Fibroblast of skin of abdomen (primary cell): ENCODE results near the gene SLC66A1.
A peak's percentile ranks its signal among the peaks of the same experiment; 100 is the strongest.

Experiments used
- DNase-seq: peaks from one replicate; pipeline ENCODE4 v3.0.0-alpha.2; 2013

SLC66A1 gene

GRCh38 chr1:19325958-19326747, 14.0 kb downstream of the SLC66A1 start:
- DNase-seq, result no peak

GRCh38 chr1:19326748-19327065, 14.6 kb downstream of the SLC66A1 start:
- DNase-seq, result no peak

- no peak for DNase-seq
These were observed 15.2 kb downstream of the SLC66A1 start for GRCh38 chr1:19327301-19327700.

DNA sequence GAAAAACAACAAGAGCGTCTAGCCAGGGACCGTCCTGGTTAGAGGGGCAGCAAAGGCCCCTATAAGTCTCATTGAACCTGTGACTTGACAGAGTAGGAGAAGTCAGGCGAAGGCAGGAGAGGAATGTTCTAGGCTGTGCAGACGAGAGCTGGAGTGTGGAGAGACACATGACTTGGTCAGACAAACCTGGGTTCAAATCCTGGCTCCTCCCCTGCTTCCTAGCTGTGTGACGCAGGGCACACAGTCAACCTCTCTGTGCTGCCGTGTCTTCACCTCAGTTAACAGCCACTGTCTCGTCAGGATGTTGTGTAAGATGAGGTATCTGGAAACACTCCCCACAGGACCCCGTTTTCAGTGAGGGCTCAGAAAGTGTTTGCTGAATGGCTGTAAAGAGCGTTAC, 15.6 kb downstream of the SLC66A1 start:
- no peak for DNase-seq

GRCh38 chr1:19328486-19328885, 16.4 kb downstream of the SLC66A1 start:
- DNase-seq, result no peak

- no peak for DNase-seq
These were observed 17.1 kb downstream of the SLC66A1 start for GRCh38 chr1:19329188-19329587.

- DNase-seq, result no peak
These were observed 17.5 kb downstream of the SLC66A1 start for GRCh38 chr1:19329611-19330010.

- no peak for DNase-seq
These were observed 18.5 kb downstream of the SLC66A1 start for GRCh38 chr1:19330449-19331135.

GRCh38 chr1:19331262-19331878, 19.2 kb downstream of the SLC66A1 start:
- no peak for DNase-seq

GRCh38 chr1:19332832-19333231, 20.7 kb downstream of the SLC66A1 start:
- DNase-seq, result no peak

DNA sequence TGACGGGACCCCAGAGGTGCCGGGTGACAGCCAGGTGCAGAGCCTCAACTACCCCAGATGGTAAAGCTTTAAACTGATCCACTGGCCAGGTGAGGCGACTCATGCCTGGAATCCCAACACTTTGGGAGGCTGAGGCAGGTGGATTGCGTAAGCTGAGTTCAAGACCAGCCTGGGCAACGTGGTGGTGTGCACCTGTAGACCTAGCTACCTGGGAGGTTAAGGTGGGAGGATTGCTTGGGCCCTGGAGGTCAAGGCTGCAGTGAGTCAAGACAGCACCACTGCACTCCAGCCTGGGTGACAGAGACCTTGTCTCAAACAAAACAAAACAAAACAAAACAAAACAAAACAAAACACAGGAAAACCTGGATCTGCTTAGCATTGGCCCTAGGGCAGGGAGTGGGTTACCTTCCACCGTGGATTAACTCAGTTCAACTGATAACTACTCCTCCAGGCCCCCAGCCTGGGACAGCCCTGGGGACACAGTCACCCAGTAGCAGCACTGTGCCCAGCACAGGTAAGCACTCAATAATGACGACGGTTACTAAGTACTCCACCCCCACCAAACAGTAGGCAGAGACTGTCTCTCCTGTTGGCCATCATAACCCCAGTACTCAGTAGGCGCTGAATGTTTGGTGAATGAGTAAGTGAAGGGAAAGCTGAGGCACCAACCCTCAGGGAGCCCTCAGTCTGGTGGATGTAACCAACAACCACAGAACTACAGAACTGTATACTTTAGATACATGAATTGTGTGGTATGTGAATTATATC, 21.6 kb downstream of the SLC66A1 start:
- no peak for DNase-seq

DNA sequence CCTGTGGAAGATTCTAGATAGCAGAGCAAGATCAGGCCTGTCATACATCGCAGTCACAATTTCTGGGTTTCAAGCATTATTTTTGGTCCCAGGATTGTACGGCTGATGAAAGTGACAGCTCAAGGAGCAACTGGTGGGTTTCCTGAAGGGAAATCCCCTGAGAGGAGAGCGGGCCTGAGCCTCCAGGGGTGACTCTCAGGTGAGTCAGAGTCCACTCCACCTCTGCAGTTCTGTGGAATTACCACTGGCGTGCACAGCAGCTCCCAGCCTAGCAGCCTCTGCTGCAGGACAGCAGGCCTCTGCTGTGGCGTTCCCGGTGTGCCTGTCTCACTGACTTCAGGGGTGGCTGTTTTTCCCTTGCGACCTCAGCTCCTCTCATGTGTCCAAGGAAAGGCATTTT, 24.4 kb downstream of the SLC66A1 start:
- DNase-seq, result no peak

DNA sequence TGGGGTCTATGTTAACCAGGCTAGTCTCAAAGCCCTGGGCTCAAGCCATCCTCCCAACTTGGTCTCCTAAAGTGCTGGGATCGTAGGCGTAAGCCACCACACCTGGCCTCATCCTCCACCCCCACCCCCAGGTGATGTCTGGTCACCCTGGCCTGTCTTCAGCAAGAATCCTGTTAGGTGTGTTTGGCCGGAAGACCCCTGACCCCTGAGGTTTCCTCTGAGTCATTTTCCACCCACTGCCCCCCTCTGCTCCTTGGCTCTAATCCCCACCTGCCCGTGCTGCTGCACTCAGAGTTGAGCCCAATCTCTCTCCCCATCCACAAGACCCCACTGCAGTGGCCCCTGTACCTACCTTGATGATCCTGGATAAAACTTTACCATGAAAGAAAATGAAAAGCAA, 25.2 kb downstream of the SLC66A1 start:
- DNase-seq, result no peak

DNA sequence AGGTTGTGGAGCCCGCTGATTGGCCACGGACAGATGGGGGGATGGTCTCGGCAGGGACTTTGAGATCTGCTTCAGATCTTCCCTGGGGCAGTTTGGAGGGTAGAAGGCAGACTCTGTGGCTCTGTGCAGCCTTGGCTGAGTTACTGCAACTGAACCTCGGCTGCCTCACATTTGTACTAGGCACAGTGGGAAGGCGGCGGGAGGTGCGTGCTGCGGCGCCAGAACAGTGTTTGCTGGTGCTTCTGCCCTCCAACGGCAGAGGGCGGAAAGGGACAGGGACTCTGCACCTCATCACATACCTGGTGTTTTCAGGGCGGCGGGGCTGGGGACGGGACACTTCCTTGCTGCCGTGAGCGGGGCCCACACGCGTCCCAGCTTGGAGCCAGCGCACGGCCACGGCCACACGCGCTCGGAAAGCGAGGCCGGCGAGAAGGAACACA, 26.2 kb downstream of the SLC66A1 start:
- peak; percentile 47 for DNase-seq

DNA sequence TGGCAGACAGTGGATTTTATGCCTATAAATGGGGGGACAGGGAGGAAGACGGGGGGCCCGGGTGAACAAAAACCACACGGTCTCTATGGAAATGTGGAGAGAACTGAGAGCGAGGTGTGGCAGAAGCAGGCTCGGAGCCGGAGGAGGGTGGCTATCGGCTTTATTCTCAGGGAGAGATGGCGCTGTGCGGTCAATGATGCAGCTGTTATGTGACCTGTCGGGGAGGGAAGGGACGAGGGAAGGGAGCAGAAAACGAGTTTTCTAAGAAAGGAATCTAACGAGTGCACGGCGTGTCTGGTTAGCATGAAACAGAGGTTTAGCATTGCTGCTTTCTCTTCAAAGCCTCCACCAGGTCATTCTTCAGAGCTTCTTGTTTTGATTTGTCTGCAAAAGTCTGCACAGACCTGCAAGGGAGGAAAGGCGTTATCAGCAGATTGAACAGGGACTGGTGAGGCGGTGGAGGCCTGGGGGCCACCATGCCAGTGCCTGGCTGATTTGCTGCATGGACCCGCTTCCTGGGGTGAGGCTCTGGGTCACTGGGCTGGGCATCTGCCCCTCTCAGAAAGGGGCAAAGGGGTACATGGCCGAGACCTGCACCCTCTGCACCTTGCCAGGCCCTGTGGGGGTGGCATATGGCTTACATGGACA, 27.2 kb downstream of the SLC66A1 start:
- DNase-seq, result no peak

DNA sequence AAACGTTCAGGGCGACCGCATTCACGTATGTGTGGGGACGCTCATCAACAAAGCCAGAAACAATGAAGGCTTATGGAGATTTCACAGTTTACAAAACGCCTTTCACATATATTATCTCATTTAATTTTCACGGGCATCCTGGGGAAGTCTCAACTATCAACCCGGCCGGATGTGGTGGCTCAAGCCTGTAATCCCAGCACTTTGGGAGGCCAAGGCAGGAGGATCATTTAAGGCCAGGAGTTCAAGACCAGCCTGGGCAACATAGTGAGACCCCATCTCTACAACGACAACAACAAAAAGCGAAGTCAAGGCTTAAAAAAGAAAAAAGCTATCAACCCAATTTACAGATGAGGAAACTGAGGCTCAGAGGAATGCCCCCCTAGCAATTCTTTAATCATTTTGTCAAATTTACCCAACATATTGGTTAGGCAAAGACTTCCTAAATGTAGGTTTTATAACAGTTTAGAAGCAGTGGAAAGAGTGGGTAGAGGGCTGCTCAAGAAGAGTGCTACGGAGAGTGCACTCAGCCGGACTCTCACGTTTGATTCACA, 28.3 kb downstream of the SLC66A1 start:
- DNase-seq, result no peak

DNA sequence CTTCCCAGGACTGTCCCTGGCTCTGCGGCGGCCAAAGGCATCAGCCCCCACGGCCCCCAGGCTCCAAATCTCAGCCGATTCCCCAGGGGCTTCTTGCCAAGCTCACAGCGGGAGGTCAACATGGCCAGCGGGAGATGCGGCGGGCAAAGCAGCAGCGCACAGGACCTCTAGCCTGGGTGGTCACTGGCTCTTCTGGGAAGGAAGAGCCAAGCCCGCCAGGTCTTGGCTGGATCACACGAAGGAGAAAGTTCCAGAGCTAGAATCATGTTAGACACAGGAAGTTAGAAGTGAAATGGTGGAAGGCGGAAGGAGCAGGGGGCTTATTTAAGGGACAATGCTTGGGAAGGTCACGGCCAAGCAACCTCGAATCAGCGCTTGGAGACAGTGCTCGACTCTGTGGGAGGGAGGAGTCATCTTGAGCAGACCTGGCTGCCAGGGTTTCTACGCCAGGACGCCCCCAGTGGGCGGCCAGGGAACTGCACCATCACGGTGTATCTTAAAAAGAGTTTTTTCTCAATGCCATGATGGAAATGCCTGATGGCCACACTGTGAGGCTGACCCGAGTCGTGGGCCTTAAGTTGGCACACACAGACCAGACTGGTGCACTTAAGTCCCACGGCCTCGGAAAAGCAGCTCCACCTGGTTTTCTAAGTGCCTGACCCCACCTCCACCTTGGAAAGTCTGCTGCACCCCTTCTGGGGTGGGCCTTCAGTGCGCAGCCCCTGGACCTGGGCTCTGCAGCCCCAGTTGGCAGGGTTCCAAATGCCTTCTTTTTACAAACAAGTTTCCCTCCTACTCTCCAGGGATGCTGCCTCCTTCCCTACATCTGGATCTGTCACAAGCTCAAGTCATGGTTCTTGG, 29.3 kb downstream of the SLC66A1 start:
- DNase-seq, result peak; percentile 56

DNA sequence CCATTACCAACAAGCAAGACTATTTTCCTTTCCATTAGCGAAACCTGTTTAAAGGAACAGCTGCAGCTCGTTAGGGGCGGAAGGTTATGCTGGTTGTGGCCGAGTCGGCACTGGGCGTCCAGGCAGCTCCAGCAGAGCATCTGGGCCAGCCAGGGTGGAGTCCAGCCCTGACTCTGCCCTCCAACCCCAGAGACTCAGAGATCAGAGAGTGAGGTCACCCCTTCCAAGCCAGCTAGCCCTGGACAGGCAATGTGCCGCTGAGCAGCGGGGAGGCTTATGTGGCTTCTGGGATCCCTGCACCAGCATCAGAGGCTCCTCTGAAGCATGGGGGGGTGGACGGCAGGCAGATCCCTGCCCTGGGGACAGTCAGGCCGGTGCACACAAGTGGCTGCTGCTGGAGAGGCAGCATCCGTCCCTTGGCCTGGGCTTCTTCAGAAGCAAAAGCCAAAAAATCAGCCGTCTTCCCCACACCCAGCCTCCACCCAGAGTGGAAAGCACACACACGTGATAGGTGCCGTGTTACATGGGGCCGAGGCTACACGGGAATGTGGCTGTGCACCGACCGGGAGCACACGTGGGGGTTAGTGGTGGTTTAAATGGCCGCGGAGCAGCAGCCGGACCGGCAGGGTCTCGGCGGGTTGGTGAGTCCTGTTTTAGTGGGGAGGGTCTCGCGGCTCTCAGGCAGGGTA, 30.1 kb downstream of the SLC66A1 start:
- DNase-seq, result no peak

DNA sequence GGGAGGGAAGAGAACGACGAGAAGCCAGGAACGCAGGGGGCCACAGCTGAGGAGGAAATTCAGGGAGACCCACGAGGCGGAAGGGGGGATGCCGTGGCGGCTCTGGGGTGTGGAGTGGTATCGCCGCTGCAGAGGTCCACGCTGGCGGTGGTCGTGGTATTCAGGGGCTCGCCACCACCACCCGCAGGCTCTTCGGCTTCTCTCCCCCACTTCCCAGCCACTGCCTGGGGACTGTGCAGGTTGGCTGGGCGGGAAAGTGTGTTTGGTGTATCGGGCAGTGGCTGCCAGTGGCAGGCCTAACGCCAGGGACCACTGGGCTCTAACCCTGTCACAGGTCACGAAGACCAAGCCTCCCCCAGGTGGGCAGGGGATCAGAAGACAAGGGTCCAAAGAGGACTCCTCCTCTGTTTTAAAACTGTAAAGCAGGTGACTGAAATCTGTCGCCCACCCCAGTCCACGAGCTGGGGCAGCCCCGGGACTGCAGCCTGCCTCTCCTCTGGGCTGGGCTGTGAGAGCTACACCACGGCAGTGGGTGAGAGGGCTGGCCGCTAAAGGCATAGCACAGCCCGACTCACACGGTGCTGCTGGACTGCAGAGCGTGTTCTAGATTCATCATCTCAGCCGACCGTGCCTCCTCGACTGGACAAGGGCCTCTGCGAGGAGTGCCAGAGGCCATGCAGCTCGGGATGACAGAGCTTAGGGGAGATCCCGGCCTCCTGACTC, 30.9 kb downstream of the SLC66A1 start:
- DNase-seq, result no peak
